AG09309 (cell line): ENCODE measurements around the gene PCDHGA4.
"Not testable (repeated sequence)": the region's sequence is repeated elsewhere in the genome, so short reads cannot be mapped to it uniquely, and the experiment has no call there.

Experiments used
- DNase-seq: peaks from one replicate; pipeline ENCODE4 v3.0.0-alpha.2; 2010; ENCODE audit warnings: low read depth
- H3K4me3 ChIP-seq: 2 replicates; pipeline ENCODE4 v1.5.1; 2011; ENCODE audit warnings: mild to moderate bottlenecking, low read depth, low read length, moderate library complexity; ENCODE audit not compliant: control insufficient read depth
- CTCF ChIP-seq: IDR thresholded peaks from 2 replicates; pipeline ENCODE4 v1.5.1; 2011; ENCODE audit warnings: mild to moderate bottlenecking, low read depth, low read length, inconsistent platforms; ENCODE audit not compliant: insufficient read depth, control insufficient read depth; ENCODE audit errors: missing control alignments

PCDHGA4 gene

GRCh38 chr5:141322261-141322660 lies 32.6 kb upstream of the PCDHGA4 start:
- DNase-seq = no peak
- no peak for TF ChIP-seq CTCF
- H3K4me3 ChIP-seq = no peak overlapping the region

- peak overlapping the region; percentile 43 for H3K4me3 ChIP-seq
- peak; percentile 39 for DNase-seq
- TF ChIP-seq CTCF = peak; percentile 85
These were observed 28.6 kb upstream of the PCDHGA4 start for GRCh38 chr5:141326088-141326854.

- DNase-seq = no peak
- H3K4me3 ChIP-seq = no peak overlapping the region
- no peak for TF ChIP-seq CTCF
These were observed 26.6 kb upstream of the PCDHGA4 start for GRCh38 chr5:141328231-141328630.

GRCh38 chr5:141330299-141331080 lies 24.3 kb upstream of the PCDHGA4 start, which contains the start of gene PCDHGA1:
TSS of gene PCDHGA1 (plus strand) at chr5:141330514.
- DNase-seq = peak; percentile 46
- peak within 1 kb of the TSS; percentile 45 for H3K4me3 ChIP-seq
- peak; percentile 74 for TF ChIP-seq CTCF

- not testable (repeated sequence) for H3K4me3 ChIP-seq, DNase-seq
These were observed 22.2 kb upstream of the PCDHGA4 start for GRCh38 chr5:141332571-141332970.

- peak; percentile 73 for TF ChIP-seq CTCF
- H3K4me3 ChIP-seq = peak within 1 kb of the TSS; percentile 53
- no peak for DNase-seq
These were observed 16.1 kb upstream of the PCDHGA4 start, which contains the start of gene PCDHGA2 for GRCh38 chr5:141338538-141339306. TSS of gene PCDHGA2 (plus strand) at chr5:141338760.

GRCh38 chr5:141340781-141341354 lies 14.0 kb upstream of the PCDHGA4 start:
- H3K4me3 ChIP-seq, DNase-seq: not testable (repeated sequence)
